Measurements from ENCODE around the gene C22orf39.

DNA sequence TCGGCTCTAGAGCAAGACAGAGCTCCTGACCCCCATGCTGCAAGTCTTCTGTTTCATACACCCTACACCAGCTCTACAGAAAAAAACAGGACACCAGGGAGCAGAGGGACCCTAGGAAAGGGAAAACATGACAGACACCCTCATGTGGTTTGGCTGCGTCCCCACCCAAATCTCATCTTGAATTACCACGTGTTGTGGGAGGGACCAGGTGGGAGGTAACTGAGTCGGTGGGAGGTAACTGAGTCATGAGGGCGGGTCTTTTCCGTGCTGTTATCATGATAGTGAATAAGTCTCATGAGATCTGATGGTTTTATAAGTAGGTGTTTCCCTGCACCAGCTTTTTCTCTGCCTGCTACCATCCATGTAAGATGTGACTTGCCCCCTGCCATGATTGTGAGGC, 6.6 kb upstream of the C22orf39 start:
- TF ChIP-seq POLR2A (IDR thresholded peaks at IDR 0.05): no peak
- TF ChIP-seq, protein P1, sequence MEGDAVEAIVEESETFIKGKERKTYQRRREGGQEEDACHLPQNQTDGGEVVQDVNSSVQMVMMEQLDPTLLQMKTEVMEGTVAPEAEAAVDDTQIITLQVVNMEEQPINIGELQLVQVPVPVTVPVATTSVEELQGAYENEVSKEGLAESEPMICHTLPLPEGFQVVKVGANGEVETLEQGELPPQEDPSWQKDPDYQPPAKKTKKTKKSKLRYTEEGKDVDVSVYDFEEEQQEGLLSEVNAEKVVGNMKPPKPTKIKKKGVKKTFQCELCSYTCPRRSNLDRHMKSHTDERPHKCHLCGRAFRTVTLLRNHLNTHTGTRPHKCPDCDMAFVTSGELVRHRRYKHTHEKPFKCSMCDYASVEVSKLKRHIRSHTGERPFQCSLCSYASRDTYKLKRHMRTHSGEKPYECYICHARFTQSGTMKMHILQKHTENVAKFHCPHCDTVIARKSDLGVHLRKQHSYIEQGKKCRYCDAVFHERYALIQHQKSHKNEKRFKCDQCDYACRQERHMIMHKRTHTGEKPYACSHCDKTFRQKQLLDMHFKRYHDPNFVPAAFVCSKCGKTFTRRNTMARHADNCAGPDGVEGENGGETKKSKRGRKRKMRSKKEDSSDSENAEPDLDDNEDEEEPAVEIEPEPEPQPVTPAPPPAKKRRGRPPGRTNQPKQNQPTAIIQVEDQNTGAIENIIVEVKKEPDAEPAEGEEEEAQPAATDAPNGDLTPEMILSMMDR (IDR thresholded peaks at IDR 0.05): no peak
